Activated CD4-positive, alpha-beta T cell treated with anti-CD3 and anti-CD28 coated beads for 48 hours (primary cell): ENCODE measurements around the gene TNFSF4.

ENCODE experiments used
- DNase-seq: peaks from one replicate; pipeline ENCODE4 v3.0.0-alpha.2; 2020

Gene TNFSF4

GRCh38 chr1:173210283-173210682 is 3.2 kb upstream of the TNFSF4 start:
- no peak for DNase-seq

- DNase-seq, result no peak
Observed at GRCh38 chr1:173208868-173209267, 1.7 kb upstream of the TNFSF4 start.

- DNase-seq, result no peak
Observed at GRCh38 chr1:173208146-173208545, 1.0 kb upstream of the TNFSF4 start.

GRCh38 chr1:173205146-173206051 is 1.7 kb downstream of the TNFSF4 start:
- peak; percentile 18 for DNase-seq

DNA sequence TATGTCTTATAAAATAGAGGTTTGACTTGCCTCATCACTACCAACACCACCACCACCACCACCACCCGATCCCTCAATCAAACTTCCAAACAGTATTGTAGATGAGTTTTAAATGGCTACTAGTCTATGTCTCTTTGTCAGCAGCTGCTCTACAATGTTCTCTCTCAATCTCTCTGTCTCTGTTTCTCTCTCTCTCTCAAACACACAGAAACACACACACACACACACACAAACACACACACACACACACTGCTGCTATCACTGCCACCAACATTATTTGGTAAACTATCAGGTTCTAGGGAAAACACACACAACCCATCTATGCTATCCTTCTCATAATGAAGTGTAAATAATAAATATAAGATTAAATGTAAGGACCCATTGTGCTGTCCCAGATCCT is 2.4 kb downstream of the TNFSF4 start:
- DNase-seq, result no peak

DNA sequence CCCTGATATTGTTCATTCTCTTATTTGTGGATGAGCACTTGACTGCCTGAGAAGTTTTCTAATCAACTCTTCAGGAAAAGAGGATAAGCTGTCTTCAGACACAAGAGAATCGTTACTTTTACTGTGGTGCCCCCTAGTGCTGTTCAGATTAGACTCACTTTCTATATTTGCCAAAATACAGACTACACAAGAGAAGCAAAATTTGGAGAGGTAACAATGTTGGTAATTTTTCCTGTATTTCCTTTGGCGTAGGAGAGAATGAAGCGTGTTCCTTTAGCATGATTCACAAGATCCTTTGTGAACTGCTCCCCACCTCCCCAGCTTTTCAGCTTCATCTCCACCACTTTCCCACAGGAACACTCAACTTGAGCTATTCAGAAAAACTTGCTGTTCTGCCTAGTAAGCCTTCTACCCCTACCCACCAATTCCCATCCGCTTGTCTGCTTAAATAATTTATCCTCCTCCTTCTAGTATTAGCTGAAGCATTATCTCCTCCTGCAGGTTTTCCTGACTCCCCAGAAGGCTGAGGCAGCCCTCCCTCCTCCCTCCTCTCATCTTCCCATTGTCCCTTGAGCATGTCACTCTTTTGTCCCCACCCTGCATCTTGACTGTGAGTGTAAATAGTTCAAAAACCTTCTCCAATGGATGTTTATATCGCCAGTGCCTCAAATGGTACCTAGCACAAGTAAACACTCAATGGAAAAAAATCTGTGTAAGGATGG is 4.5 kb downstream of the TNFSF4 start:
- DNase-seq, result peak; percentile 8

GRCh38 chr1:173201969-173202368 is 5.2 kb downstream of the TNFSF4 start:
- DNase-seq, result no peak

GRCh38 chr1:173195596-173196088 is 11.5 kb downstream of the TNFSF4 start:
- peak; percentile 76 for DNase-seq

DNA sequence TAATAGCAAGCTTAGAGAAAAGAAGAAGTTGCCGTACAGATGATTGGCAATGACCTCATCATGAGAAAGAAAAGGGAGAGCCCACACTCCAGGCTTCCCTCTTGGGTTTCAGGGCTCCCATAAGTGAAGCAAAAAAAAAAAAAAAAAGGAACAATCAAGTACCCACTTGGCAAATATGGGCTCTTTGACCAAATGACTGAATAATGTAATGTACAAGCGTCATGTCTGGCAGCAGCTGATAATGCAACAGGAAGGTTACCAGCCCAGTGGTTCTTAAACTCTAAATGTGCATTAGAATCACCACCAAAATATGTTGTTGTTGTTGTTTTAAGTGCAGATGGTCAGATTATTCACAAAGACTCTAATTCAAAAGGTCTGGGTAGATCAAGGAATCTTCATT is 13.5 kb downstream of the TNFSF4 start:
- no peak for DNase-seq

- no peak for DNase-seq
Observed at GRCh38 chr1:173191011-173191705, 16.0 kb downstream of the TNFSF4 start.

DNA sequence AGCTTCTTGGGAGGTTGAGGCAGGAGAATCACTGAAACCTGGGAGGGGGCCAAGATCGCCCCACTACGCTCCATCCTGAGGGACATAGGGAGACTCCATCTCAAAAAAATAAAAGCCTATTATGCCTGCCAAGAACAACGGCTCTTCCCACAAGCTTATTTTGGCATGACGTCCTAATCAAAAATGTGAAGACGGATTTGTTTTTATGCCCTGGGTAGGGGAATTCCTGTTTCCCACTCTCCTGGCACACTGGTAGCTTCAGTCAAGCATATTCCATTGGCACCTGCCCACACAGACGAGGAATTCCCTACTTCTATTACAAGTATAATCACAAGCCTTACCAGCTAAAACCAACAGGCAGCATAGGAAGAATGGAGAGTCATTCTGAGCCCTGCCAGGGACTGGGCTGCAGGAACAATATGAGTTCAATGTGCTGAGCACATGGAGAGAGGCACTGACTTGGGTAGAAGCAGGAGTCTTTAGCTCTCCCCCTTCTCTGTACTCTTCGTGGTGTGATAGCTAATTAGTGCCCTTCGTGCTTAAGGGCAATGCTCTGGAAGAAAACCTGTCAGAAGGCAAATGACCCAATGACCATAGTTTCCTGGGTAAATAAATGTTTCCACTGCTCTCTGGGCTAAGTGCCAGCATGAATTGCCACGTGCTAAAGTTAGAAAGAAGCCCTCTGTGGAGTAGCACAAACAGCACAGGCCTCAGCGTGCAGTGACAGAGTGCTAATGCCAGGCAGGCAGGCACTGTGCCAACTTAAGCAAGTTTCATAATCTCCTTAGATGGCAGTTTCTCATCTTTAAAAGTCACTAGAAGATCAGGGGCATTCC is 16.8 kb downstream of the TNFSF4 start:
- DNase-seq, result no peak

DNA sequence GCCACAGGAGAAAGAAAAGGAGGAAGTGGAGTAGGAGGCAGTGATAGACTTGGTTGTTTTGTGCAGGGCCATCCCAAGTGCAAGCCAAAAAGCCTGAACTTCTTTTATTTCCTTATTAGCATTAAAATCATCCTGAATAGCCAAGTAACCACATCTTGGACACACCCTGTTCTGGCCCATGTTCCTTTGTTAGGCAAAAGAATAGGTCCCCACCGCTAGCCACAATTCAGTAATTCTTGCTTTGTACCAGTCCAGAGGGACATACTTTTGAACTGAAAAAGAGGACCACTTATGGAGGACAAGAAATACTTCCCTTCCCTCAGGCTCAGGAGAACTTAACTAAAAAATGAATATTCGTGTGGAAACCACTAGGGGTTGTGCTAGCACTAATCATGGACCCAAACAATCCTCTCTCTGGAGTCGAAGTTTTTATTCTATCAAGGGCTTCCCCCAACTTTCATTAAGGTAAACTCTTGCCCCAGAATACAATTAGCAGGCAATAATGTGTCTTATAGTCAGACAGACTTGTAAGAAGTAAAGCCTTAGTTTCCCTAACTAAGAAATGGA is 19.4 kb downstream of the TNFSF4 start:
- no peak for DNase-seq

DNA sequence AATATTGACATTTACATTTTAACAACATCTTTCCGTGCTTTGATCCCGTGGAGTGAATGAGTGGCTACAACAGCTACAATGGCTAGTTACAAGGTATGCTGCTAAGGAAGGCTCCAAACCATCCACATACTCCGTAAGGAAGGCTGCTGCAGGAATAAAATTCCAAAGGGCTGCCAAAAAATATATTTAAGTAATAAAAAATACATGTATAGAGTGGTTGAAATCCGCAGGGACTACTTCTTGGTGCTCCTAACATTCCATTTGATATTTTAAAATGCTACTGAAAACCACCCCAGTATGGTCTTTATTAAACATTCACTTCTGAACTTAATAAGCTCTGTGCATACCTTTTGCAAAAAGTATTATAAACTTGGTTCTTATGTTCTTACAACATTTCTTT is 25.3 kb downstream of the TNFSF4 start:
- DNase-seq, result no peak

GRCh38 chr1:173176246-173176645 is 30.9 kb downstream of the TNFSF4 start:
- DNase-seq, result no peak

- DNase-seq, result no peak
Observed at GRCh38 chr1:173175514-173176145, 31.5 kb downstream of the TNFSF4 start.

DNA sequence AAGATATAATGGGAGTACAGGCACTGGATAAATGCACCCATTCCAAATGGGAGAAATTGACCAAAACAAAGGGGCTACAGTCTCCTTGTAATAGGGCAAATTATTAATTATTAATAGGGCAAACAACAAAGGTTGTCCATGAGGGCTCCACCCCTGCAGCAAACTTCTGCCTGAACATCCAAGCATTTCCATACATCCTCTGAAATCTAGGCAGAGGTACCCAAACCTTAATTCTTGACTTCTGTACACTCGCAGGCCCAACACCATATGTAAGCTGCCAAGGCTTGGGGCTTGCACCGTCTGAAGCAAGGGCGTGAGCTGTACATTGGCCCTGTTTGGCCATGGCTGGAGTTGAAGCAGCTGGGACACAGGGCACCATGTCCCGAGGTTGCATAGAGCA is 33.7 kb downstream of the TNFSF4 start:
- DNase-seq, result no peak

- DNase-seq, result no peak
Observed at GRCh38 chr1:173171152-173171551, 36.0 kb downstream of the TNFSF4 start.

DNA sequence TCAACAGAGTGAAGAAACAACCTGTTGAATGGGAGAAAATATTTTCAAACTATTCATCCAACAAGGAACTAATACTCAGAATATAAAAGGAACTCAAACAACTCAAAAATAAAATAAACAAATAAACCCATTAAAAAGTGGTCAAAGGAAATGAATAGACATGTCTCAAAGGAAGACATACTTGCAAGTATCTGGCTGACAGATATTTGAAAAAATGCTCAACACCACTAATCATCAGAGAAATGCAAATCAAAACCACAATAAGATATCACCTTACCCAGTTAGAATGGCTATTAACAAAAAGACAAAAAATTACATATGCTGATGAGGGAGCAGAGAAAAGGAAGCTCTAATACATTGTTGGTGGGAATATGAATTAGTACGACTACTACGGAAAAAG is 38.2 kb downstream of the TNFSF4 start:
- DNase-seq, result no peak

GRCh38 chr1:173164686-173165085 is 42.4 kb downstream of the TNFSF4 start:
- no peak for DNase-seq

GRCh38 chr1:173164178-173164577 is 43.0 kb downstream of the TNFSF4 start:
- no peak for DNase-seq

DNA sequence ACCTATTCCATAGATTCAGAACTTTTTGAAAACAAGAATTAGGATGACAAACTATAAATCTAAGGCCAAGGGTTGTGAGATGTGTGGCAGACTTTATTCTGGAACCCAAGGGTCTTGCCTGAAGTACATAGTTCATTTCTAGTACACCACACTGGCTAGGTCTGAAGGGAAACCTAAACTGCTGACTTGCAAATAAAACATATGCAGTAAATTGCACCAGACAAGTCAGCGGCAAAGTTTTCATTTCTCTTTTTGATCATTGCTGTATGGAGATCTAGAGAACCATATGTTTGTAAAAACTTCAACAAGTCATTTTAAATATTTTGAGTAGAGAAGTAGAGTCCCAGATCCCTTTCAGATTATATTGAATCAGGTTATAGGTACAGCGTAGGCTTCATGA is 43.9 kb downstream of the TNFSF4 start:
- no peak for DNase-seq

DNA sequence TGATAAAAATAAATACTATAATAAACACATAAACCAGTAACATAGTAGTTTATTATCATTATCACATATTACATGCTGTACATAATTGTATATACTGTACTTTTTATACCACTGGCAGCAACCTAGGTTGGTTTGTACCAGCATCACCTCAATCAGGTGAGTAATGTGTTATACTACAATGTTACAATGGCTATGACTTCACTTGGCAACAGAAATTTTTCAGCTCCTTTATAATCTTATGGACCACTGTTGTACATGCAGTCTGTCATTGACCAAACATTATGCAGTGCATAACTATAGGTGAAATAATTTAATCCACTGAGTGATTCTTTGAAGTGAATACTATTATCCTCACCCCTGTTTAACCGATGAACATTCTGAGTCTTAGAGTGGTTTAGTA is 44.5 kb downstream of the TNFSF4 start:
- no peak for DNase-seq
